Measurements from ENCODE around the gene SLC18A2.

Gene SLC18A2

DNA sequence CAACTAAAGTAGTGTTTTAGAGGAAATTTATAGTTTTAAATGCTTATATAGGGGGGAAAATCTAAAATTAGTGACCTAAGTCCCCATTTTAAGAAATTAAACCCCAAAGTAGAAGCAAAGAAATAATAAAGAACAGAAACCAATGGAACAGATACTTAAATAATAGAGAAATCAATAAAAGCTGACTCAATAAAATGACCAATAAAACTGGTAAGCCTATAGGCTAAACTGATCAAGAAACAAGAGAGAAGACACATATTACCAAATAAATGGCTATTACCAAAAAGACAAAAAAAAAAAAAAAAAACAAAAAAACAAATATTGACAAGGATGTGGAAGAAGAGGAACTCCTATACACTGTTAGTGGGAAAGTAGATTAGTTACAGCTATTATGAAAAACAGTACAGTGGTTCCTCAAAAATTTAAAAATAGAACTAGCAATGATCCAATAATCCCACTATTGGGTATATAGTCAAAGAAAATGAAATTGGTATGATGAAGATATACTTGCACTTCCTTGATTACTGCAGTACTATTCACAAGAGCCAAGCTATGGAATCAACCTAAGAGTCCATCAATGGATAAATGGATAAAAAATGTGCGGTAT is 53.2 kb downstream of the SLC18A2 start:
- no peaks in the 10 kb centered on the region for H4K20me1 ChIP-seq (ENCODE audit: control insufficient read depth, insufficient read depth, low read depth, low read length)
- H3K27ac ChIP-seq (ENCODE audit: low read depth, low read length), result no peak overlapping the region
- no peak overlapping the region for H3K4me3 ChIP-seq (ENCODE audit: low read length)
- no peaks in the 10 kb centered on the region for H3K4me1 ChIP-seq (ENCODE audit: control insufficient read depth, low read length)
- no peaks in the 10 kb centered on the region for H3K27me3 ChIP-seq (ENCODE audit: control insufficient read depth, low read length)
- H3K9me3 ChIP-seq (ENCODE audit: control insufficient read depth, insufficient read depth, low read length), result no peaks in the 10 kb centered on the region
- peaks cover 13% of the 10 kb centered on the region; the same call in 1 of the 2 replicates for H3K79me2 ChIP-seq (ENCODE audit: control insufficient read depth, low read length)
- H3K36me3 ChIP-seq (ENCODE audit: control insufficient read depth, low read length), result peaks cover 12% of the 10 kb centered on the region
- no peak for TF ChIP-seq EZH2phosphoT487 (IDR thresholded peaks at IDR 0.05; ENCODE audit: borderline replicate concordance, low read length)
- TF ChIP-seq, protein P1, sequence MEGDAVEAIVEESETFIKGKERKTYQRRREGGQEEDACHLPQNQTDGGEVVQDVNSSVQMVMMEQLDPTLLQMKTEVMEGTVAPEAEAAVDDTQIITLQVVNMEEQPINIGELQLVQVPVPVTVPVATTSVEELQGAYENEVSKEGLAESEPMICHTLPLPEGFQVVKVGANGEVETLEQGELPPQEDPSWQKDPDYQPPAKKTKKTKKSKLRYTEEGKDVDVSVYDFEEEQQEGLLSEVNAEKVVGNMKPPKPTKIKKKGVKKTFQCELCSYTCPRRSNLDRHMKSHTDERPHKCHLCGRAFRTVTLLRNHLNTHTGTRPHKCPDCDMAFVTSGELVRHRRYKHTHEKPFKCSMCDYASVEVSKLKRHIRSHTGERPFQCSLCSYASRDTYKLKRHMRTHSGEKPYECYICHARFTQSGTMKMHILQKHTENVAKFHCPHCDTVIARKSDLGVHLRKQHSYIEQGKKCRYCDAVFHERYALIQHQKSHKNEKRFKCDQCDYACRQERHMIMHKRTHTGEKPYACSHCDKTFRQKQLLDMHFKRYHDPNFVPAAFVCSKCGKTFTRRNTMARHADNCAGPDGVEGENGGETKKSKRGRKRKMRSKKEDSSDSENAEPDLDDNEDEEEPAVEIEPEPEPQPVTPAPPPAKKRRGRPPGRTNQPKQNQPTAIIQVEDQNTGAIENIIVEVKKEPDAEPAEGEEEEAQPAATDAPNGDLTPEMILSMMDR (IDR thresholded peaks at IDR 0.05; ENCODE audit: low read depth, low read length, poor library complexity, severe bottlenecking), result no peak
- H3K4me2 ChIP-seq (ENCODE audit: low read length), result no peak overlapping the region
- H3K9me2 ChIP-seq (replicated peaks; ENCODE audit: control insufficient read depth, low read length), result no peaks in the 10 kb centered on the region
- H3F3A ChIP-seq (ENCODE audit: control insufficient read depth, insufficient read depth), result no peaks in the 10 kb centered on the region

DNA sequence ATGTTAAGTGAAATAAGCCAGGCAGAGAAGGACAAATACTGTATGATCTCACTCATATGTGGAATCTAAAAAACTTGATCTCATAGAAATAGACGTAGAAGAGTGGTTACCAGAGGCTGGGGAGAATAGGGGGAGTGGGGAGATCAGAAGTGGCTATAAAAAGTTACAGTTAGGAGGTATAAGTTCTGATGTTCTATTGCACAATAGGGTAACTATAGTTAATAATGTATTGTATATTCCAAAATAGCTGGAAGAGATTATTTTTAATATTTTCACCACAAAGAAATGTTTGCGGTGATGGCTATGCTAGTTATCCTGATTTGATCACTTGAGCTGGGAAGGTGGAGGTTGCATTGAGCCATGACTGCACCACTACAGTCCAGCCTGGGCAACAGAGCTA is 53.8 kb downstream of the SLC18A2 start:
- H3K9me3 ChIP-seq (ENCODE audit: control insufficient read depth, insufficient read depth, low read length), result no peaks in the 10 kb centered on the region
- no peak for TF ChIP-seq EZH2phosphoT487 (IDR thresholded peaks at IDR 0.05; ENCODE audit: borderline replicate concordance, low read length)
- TF ChIP-seq, protein P1 (IDR thresholded peaks at IDR 0.05; ENCODE audit: low read depth, low read length, poor library complexity, severe bottlenecking), result no peak
- H3K27ac ChIP-seq (ENCODE audit: low read depth, low read length), result no peak overlapping the region
- peaks cover 13% of the 10 kb centered on the region; the same call in 1 of the 2 replicates for H3K79me2 ChIP-seq (ENCODE audit: control insufficient read depth, low read length)
- H3K4me1 ChIP-seq (ENCODE audit: control insufficient read depth, low read length), result no peaks in the 10 kb centered on the region
- H3K4me3 ChIP-seq (ENCODE audit: low read length), result no peak overlapping the region
- H3K9me2 ChIP-seq (replicated peaks; ENCODE audit: control insufficient read depth, low read length), result no peaks in the 10 kb centered on the region
- no peaks in the 10 kb centered on the region for H4K20me1 ChIP-seq (ENCODE audit: control insufficient read depth, insufficient read depth, low read depth, low read length)
- no peaks in the 10 kb centered on the region for H3F3A ChIP-seq (ENCODE audit: control insufficient read depth, insufficient read depth)
- H3K4me2 ChIP-seq (ENCODE audit: low read length), result no peak overlapping the region
- H3K36me3 ChIP-seq (ENCODE audit: control insufficient read depth, low read length), result peaks cover 6% of the 10 kb centered on the region
- H3K27me3 ChIP-seq (ENCODE audit: control insufficient read depth, low read length), result no peaks in the 10 kb centered on the region

GRCh38 chr10:117298219-117298618 is 57.3 kb downstream of the SLC18A2 start:
- Histone ChIP-seq H3K79me2 (ENCODE audit: control insufficient read depth, low read length) (peaks cover 10% of the 10 kb centered on the region; the same call in 1 of the 2 replicates), H3K9me3 (ENCODE audit: control insufficient read depth, insufficient read depth, low read length) (no peaks in the 10 kb centered on the region), H3F3A (ENCODE audit: control insufficient read depth, insufficient read depth) (no peaks in the 10 kb centered on the region), H3K9me2 (replicated peaks; ENCODE audit: control insufficient read depth, low read length) (no peaks in the 10 kb centered on the region), H3K4me1 (ENCODE audit: control insufficient read depth, low read length) (no peaks in the 10 kb centered on the region), H4K20me1 (ENCODE audit: control insufficient read depth, insufficient read depth, low read depth, low read length) (no peaks in the 10 kb centered on the region), H3K27me3 (ENCODE audit: control insufficient read depth, low read length) (no peaks in the 10 kb centered on the region), H3K27ac (ENCODE audit: low read depth, low read length) (no peak overlapping the region), H3K4me3 (ENCODE audit: low read length) (no peak overlapping the region), H3K4me2 (ENCODE audit: low read length) (no peak overlapping the region), H3K36me3 (ENCODE audit: control insufficient read depth, low read length) (no peaks in the 10 kb centered on the region; the same call in 1 of the 2 replicates)
- TF ChIP-seq, protein P1 (IDR thresholded peaks at IDR 0.05; ENCODE audit: low read depth, low read length, poor library complexity, severe bottlenecking), result no peak
- TF ChIP-seq EZH2phosphoT487 (IDR thresholded peaks at IDR 0.05; ENCODE audit: borderline replicate concordance, low read length), result no peak
